GM12878 (cell line): Measurements from ENCODE around the gene DELE1. TPM values are rescaled to one million over a fixed set of nuclear protein-coding genes. Genes with fewer than 3 reads are reported as not detected.
A peak's percentile ranks its signal among the peaks of the same experiment; 100 is the strongest.

Source experiments
- ATF3 ChIP-seq: IDR thresholded peaks from 2 replicates; pipeline ENCODE4 v1.6.1; 2011; ENCODE audit warnings: low read depth, mild to moderate bottlenecking, low read length, moderate library complexity, borderline replicate concordance; ENCODE audit errors: extremely low read depth
- CBX3 ChIP-seq: fragments of 200-600 bp; sonication (generic); IDR thresholded peaks from 2 replicates; pipeline ENCODE4 v1.6.1; 2016; ENCODE audit warnings: low read depth, borderline replicate concordance
- CBX5 ChIP-seq: sonication (generic); IDR thresholded peaks from 2 replicates; pipeline ENCODE4 v1.6.1; 2016; ENCODE audit warnings: low read depth, moderate library complexity, mild to moderate bottlenecking, inconsistent platforms
- CTCF ChIP-seq, 3 experiments: IDR thresholded peaks in 2 of 3; conservative IDR thresholded peaks in 1 of 3; 2 replicates each; pipeline ENCODE4 v1.5.1; 2011; ENCODE audit warnings: low read depth in 3 of 3, low read length in 3 of 3, mild to moderate bottlenecking in 3 of 3, control low read depth in 2 of 3, moderate library complexity in 2 of 3, inconsistent platforms in 1 of 3, mixed read lengths in 1 of 3; ENCODE audit not compliant: control insufficient read depth in 2 of 3, insufficient read depth in 1 of 3; ENCODE audit errors: extremely low read depth in 1 of 3
- E4F1 ChIP-seq: fragments of 450-650 bp; IDR thresholded peaks from 2 replicates; pipeline ENCODE4 v1.6.1; 2018; ENCODE audit warnings: borderline replicate concordance, mild to moderate bottlenecking; ENCODE audit not compliant: partially characterized antibody
- ESRRA ChIP-seq: IDR thresholded peaks from 2 replicates; pipeline ENCODE4 v1.6.1; 2012; ENCODE audit warnings: mild to moderate bottlenecking, low read length, improper control_type of control experiment
- FOXK2 ChIP-seq: fragments of 450-650 bp; IDR thresholded peaks from 2 replicates; pipeline ENCODE4 v1.6.1; 2017; ENCODE audit warnings: mild to moderate bottlenecking, moderate library complexity
- FOXM1 ChIP-seq: IDR thresholded peaks from 2 replicates; pipeline ENCODE4 v1.6.1; 2012; ENCODE audit warnings: low read depth, mild to moderate bottlenecking, inconsistent platforms, low read length, moderate library complexity
- GABPA ChIP-seq: IDR thresholded peaks from 2 replicates; pipeline ENCODE4 v1.6.1; 2014; ENCODE audit warnings: antibody characterized with exemption, low read depth, mild to moderate bottlenecking, inconsistent platforms
- JUNB ChIP-seq: IDR thresholded peaks from 2 replicates; pipeline ENCODE4 v1.6.1; 2016; ENCODE audit warnings: antibody characterized with exemption, mild to moderate bottlenecking
- JUND ChIP-seq: IDR thresholded peaks from 2 replicates; pipeline ENCODE4 v1.6.1; 2012; ENCODE audit warnings: low read depth, mild to moderate bottlenecking, low read length, improper control_type of control experiment, moderate library complexity
- NFYB ChIP-seq: IDR thresholded peaks from 2 replicates; pipeline ENCODE4 v1.6.1; 2011; ENCODE audit warnings: low read depth, mild to moderate bottlenecking, low read length, improper control_type of control experiment, moderate library complexity; ENCODE audit not compliant: insufficient read depth
- NR2F1 ChIP-seq: fragments of 450-650 bp; conservative IDR thresholded peaks from 2 replicates; pipeline ENCODE4 v1.6.1; 2017; ENCODE audit warnings: mild to moderate bottlenecking
- RCOR1 ChIP-seq: conservative IDR thresholded peaks from 2 replicates; pipeline ENCODE4 v1.6.1; 2012; ENCODE audit warnings: low read depth, low read length, improper control_type of control experiment
- TAF1 ChIP-seq: IDR thresholded peaks from 2 replicates; pipeline ENCODE4 v1.6.1; 2011; ENCODE audit warnings: mild to moderate bottlenecking, low read depth, low read length, borderline replicate concordance
- ZBED1 ChIP-seq: IDR thresholded peaks from 2 replicates; pipeline ENCODE4 v1.6.1; 2016; ENCODE audit warnings: borderline replicate concordance
- ZBTB4 ChIP-seq: fragments of 450-650 bp; formaldehyde crosslinking; IDR thresholded peaks from 2 replicates; pipeline ENCODE4 v1.4.0; 2022; ENCODE audit warnings: mild to moderate bottlenecking, moderate library complexity
- ZNF622 ChIP-seq: fragments of 450-650 bp; IDR thresholded peaks from 2 replicates; pipeline ENCODE4 v1.6.1; 2017; ENCODE audit warnings: mild to moderate bottlenecking, inconsistent platforms
- ZSCAN29 ChIP-seq: fragments of 450-650 bp; IDR thresholded peaks from 2 replicates; pipeline ENCODE4 v1.6.1; 2017; ENCODE audit warnings: mild to moderate bottlenecking, moderate library complexity
- polyA plus RNA-seq, 11 experiments: library from polyadenylated mRNA; depleted of rRNA in 4 of 11; unstranded in 6 of 11; stranded (reverse) in 5 of 11; fragments of >200 nt; fragmentation: Nextera tagmentation in 4 of 11; fragmentation: Illumina TruSeq in 1 of 11; extraction: Ambion mirVana in 4 of 11; extraction: Trizol in 1 of 11; gene quantifications; 1 replicate in 1 of 11; 2 replicates in 10 of 11; pipeline versions ENCODE4 v1.2.1 to v1.2.3, GENCODE V29; 2011 to 2016; ENCODE audit warnings: inconsistent platforms in 2 of 11, missing spikeins in 2 of 11, low read depth in 1 of 11
- total RNA-seq, 4 experiments: library from RNA; depleted of rRNA in 3 of 4; stranded (reverse); fragments of >200 nt in 3 of 4; fragmentation: Illumina TruSeq in 1 of 4; extraction: Trizol in 1 of 4; gene quantifications; 2 replicates each; pipeline versions ENCODE4 v1.2.1 to v1.2.3, GENCODE V29; 2013 to 2021
- TF ChIP-seq, protein P1 (sequence below): fragments of 450-650 bp; IDR thresholded peaks from 2 replicates; pipeline ENCODE4 v1.6.1; 2017; ENCODE audit warnings: mild to moderate bottlenecking

DELE1 gene
- total and polyA plus RNA-seq, 10 of the 15 experiments (the other 5 are each of a cell fraction or from before 2014, with no cell fraction given): 18.9 to 71.4 (median 47.6) TPM

- TF ChIP-seq TAF1 (peak; percentile 56; the same call in 1 of the 2 replicates), ATF3 (no peak), GABPA (peak; percentile 89), CBX3 (no peak), RCOR1 (0 out of 2 replicates have a peak, but pooled peaks have one; percentile 59), ZBTB4 (CRISPR knock-in tag) (no peak), FOXM1 (no peak), ESRRA (no peak), JUND (no peak), ZNF622 (no peak), NFYB (peak; percentile 72; the same call in 1 of the 2 replicates), FOXK2 (no peak), ZSCAN29 (no peak), NR2F1 (peak; percentile 78), E4F1 (peak; percentile 49), ZBED1 (no peak), JUNB (no peak), CTCF (IDR thresholded peaks at IDR 0.05 in 2 of 3, conservative IDR thresholded peaks at IDR 0.05 in 1 of 3; ENCODE audit: control insufficient read depth in 2 of 3, extremely low read depth in 1 of 3, insufficient read depth in 1 of 3, low read depth in 3 of 3, low read length in 3 of 3) (no peak), CBX5 (no peak)
- TF ChIP-seq, protein P1, sequence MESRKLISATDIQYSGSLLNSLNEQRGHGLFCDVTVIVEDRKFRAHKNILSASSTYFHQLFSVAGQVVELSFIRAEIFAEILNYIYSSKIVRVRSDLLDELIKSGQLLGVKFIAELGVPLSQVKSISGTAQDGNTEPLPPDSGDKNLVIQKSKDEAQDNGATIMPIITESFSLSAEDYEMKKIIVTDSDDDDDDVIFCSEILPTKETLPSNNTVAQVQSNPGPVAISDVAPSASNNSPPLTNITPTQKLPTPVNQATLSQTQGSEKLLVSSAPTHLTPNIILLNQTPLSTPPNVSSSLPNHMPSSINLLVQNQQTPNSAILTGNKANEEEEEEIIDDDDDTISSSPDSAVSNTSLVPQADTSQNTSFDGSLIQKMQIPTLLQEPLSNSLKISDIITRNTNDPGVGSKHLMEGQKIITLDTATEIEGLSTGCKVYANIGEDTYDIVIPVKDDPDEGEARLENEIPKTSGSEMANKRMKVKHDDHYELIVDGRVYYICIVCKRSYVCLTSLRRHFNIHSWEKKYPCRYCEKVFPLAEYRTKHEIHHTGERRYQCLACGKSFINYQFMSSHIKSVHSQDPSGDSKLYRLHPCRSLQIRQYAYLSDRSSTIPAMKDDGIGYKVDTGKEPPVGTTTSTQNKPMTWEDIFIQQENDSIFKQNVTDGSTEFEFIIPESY: no peak
Observed at GRCh38 chr5:141923448-141924313, at the start of gene DELE1 (continued).
